ENCODE measurements around the gene SHROOM3. TPM values are rescaled to one million over a fixed set of nuclear protein-coding genes. Genes with fewer than 3 reads are reported as not detected.

SHROOM3 gene
- polyA plus RNA-seq, 2 of the 4 experiments (the other 2 are of a cell fraction): 2.8 to 5.1 TPM

DNA sequence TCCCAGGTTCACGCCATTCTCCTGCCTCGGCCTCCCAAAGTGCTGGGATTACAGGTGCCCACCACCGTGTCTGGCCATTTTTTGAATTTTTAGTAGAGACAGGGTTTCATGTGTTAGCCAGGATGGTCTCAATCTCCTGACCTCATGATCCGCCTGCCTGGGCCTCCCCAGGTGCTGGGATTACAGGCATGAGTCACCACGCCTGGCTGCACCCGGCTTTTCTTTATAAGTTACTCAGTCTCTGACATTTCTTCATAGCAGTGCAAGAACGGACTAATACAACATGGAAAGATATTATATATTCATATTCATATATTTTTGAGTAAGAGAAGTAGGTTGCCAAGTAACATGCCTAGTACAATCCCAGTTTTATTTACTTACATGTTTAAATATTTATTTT, 22.9 kb downstream of the SHROOM3 start:
- Histone ChIP-seq H3K27ac (no peak overlapping the region), H3K4me3 (no peak overlapping the region), H3K4me2 (no peak overlapping the region), H3K9me3 (no peaks in the 10 kb centered on the region), H3K4me1 (no peaks in the 10 kb centered on the region)
- WGBS (ENCODE audit: missing lambda C conversion rate): 75% methylated on average over 6 of the region's 7 CpGs
- DNase-seq (ENCODE audit: low read depth in 1 of 2, low spot score in 1 of 2): no peak
- ATAC-seq: no peak
- FAIRE-seq: no peak
- TF ChIP-seq PHF8 (IDR thresholded peaks at IDR 0.05; ENCODE audit: borderline replicate concordance, low read depth) (no peak), RNF2 (IDR thresholded peaks at IDR 0.05; ENCODE audit: borderline replicate concordance, low read depth) (no peak), ZC3H11A (IDR thresholded peaks at IDR 0.05) (no peak), HDAC2 (IDR thresholded peaks at IDR 0.05) (no peak), KDM5A (IDR thresholded peaks at IDR 0.05) (no peak), EHMT2 (IDR thresholded peaks at IDR 0.05; ENCODE audit: low read depth) (no peak), TP53 (CRISPR knock-in tag; IDR thresholded peaks at IDR 0.05) (no peak), CBX2 (IDR thresholded peaks at IDR 0.05; ENCODE audit: borderline replicate concordance, low read depth) (no peak), EP300 (IDR thresholded peaks at IDR 0.05) (no peak)
- TF ChIP-seq, protein P1, sequence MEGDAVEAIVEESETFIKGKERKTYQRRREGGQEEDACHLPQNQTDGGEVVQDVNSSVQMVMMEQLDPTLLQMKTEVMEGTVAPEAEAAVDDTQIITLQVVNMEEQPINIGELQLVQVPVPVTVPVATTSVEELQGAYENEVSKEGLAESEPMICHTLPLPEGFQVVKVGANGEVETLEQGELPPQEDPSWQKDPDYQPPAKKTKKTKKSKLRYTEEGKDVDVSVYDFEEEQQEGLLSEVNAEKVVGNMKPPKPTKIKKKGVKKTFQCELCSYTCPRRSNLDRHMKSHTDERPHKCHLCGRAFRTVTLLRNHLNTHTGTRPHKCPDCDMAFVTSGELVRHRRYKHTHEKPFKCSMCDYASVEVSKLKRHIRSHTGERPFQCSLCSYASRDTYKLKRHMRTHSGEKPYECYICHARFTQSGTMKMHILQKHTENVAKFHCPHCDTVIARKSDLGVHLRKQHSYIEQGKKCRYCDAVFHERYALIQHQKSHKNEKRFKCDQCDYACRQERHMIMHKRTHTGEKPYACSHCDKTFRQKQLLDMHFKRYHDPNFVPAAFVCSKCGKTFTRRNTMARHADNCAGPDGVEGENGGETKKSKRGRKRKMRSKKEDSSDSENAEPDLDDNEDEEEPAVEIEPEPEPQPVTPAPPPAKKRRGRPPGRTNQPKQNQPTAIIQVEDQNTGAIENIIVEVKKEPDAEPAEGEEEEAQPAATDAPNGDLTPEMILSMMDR (IDR thresholded peaks at IDR 0.05): no peak
- TF ChIP-seq, protein P2, sequence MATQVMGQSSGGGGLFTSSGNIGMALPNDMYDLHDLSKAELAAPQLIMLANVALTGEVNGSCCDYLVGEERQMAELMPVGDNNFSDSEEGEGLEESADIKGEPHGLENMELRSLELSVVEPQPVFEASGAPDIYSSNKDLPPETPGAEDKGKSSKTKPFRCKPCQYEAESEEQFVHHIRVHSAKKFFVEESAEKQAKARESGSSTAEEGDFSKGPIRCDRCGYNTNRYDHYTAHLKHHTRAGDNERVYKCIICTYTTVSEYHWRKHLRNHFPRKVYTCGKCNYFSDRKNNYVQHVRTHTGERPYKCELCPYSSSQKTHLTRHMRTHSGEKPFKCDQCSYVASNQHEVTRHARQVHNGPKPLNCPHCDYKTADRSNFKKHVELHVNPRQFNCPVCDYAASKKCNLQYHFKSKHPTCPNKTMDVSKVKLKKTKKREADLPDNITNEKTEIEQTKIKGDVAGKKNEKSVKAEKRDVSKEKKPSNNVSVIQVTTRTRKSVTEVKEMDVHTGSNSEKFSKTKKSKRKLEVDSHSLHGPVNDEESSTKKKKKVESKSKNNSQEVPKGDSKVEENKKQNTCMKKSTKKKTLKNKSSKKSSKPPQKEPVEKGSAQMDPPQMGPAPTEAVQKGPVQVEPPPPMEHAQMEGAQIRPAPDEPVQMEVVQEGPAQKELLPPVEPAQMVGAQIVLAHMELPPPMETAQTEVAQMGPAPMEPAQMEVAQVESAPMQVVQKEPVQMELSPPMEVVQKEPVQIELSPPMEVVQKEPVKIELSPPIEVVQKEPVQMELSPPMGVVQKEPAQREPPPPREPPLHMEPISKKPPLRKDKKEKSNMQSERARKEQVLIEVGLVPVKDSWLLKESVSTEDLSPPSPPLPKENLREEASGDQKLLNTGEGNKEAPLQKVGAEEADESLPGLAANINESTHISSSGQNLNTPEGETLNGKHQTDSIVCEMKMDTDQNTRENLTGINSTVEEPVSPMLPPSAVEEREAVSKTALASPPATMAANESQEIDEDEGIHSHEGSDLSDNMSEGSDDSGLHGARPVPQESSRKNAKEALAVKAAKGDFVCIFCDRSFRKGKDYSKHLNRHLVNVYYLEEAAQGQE (IDR thresholded peaks at IDR 0.05): no peak
- ChIA-PET CTCF (interaction anchor here (0.6 kb wide), 1 partner anchor 36 kb away, joined by 3 read pairs; no protein-coding TSS in a partner anchor), POLR2A (no interaction called here)

DNA sequence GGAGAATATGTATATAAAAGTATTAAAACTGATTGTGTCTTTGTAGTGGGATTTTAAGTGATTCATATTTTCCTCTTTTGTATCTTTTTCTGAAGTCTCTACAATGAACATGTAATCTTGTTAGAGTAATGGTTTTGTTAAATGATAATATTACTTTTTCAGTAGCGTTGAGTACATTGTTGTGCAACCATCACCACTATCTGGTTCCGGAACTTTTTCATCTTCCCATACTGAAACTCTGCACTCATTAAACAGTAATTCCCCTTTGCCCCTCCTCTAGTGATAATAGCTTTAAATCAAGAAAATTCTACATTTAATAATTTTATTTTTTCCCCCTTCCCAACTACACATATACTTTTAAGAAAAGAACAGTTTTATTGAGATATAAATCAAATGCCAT, 23.3 kb downstream of the SHROOM3 start:
- H3K4me1 ChIP-seq: no peaks in the 10 kb centered on the region
- no peak for FAIRE-seq
- no peak overlapping the region for H3K4me2 ChIP-seq
- TF ChIP-seq MAZ (IDR thresholded peaks at IDR 0.05; ENCODE audit: borderline replicate concordance, low read depth, low read length) (no peak), ESRRA (IDR thresholded peaks at IDR 0.05; ENCODE audit: borderline replicate concordance, low read length) (no peak), FOSB (CRISPR knock-in tag; IDR thresholded peaks at IDR 0.05) (no peak), POLR2AphosphoS2 (conservative IDR thresholded peaks at IDR 0.05; ENCODE audit: low read length) (no peak), RAD21 (conservative IDR thresholded peaks at IDR 0.05 in 1 of 2, IDR thresholded peaks at IDR 0.05 in 1 of 2) (no peak), ZNF302 (CRISPR knock-in tag; IDR thresholded peaks at IDR 0.05) (no peak), RARB (CRISPR knock-in tag; IDR thresholded peaks at IDR 0.05) (no peak)
- TF ChIP-seq, protein P3, sequence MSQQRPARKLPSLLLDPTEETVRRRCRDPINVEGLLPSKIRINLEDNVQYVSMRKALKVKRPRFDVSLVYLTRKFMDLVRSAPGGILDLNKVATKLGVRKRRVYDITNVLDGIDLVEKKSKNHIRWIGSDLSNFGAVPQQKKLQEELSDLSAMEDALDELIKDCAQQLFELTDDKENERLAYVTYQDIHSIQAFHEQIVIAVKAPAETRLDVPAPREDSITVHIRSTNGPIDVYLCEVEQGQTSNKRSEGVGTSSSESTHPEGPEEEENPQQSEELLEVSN (IDR thresholded peaks at IDR 0.05; ENCODE audit: borderline replicate concordance, low read depth): no peak
- TF ChIP-seq, protein P2 (IDR thresholded peaks at IDR 0.05): no peak
- ChIA-PET POLR2A (no interaction called here), CTCF (no interaction called here)
- H3K9me3 ChIP-seq: no peaks in the 10 kb centered on the region
- ATAC-seq: no peak
- no peak for DNase-seq (ENCODE audit: low read depth in 1 of 2, low spot score in 1 of 2)
- WGBS (ENCODE audit: missing lambda C conversion rate): 66% methylated on average over 2 of the region's 2 CpGs
- H3K27ac ChIP-seq: no peak overlapping the region
- H3K4me3 ChIP-seq: no peak overlapping the region
